NCI-H2081 (cell line): Measurements from ENCODE around the gene UBR1.
"Not testable (repeated sequence)": the region's sequence is repeated elsewhere in the genome, so short reads cannot be mapped to it uniquely, and the experiment has no call there.

Experiments
- DNase-seq, 2 experiments: peaks; one replicate each; lab custom pipeline; 2025; lab: John Stamatoyannopoulos, UW

The UBR1 gene

GRCh38 chr15:43056696-43057095, 49.1 kb downstream of the UBR1 start:
- DNase-seq = no peak

- no peak for DNase-seq
Observed at GRCh38 chr15:43052860-43053259, 53.0 kb downstream of the UBR1 start.

GRCh38 chr15:43048935-43049334, 56.9 kb downstream of the UBR1 start:
- no peak for DNase-seq

- no peak for DNase-seq
Observed at GRCh38 chr15:43046484-43046883, 59.4 kb downstream of the UBR1 start.

GRCh38 chr15:43042885-43043284, 63.0 kb downstream of the UBR1 start:
- no peak for DNase-seq

GRCh38 chr15:43041085-43041484, 64.8 kb downstream of the UBR1 start:
- not testable (repeated sequence) for DNase-seq

GRCh38 chr15:43035240-43035639, 70.6 kb downstream of the UBR1 start:
- not testable (repeated sequence) for DNase-seq

- no peak for DNase-seq
Observed at GRCh38 chr15:43029476-43029875, 76.4 kb downstream of the UBR1 start.

- no peak for DNase-seq
Observed at GRCh38 chr15:43025150-43025549, 80.7 kb downstream of the UBR1 start.

- DNase-seq = not testable (repeated sequence)
Observed at GRCh38 chr15:43014671-43015070, 91.2 kb downstream of the UBR1 start.

- DNase-seq = no peak
Observed at GRCh38 chr15:43009206-43009605, 96.6 kb downstream of the UBR1 start.

- no peak for DNase-seq
Observed at GRCh38 chr15:43008150-43008549, 97.7 kb downstream of the UBR1 start.

GRCh38 chr15:43007551-43007950, 98.3 kb downstream of the UBR1 start:
- no peak for DNase-seq

GRCh38 chr15:43006991-43007390, 98.8 kb downstream of the UBR1 start:
- no peak for DNase-seq

- not testable (repeated sequence) for DNase-seq
Observed at GRCh38 chr15:43004886-43005595, 100.8 kb downstream of the UBR1 start.

GRCh38 chr15:42999201-42999779, 106.5 kb downstream of the UBR1 start:
- no peak for DNase-seq

GRCh38 chr15:42996871-42997270, 109.0 kb downstream of the UBR1 start:
- no peak for DNase-seq

GRCh38 chr15:42994546-42994945, 111.3 kb downstream of the UBR1 start:
- DNase-seq = no peak

- DNase-seq = no peak
Observed at GRCh38 chr15:42992626-42993025, 113.2 kb downstream of the UBR1 start.

GRCh38 chr15:42986693-42987342, 119.0 kb downstream of the UBR1 start:
- DNase-seq = no peak

GRCh38 chr15:42984493-42985034, 121.3 kb downstream of the UBR1 start:
- no peak for DNase-seq

GRCh38 chr15:42979113-42979512, 126.7 kb downstream of the UBR1 start:
- not testable (repeated sequence) for DNase-seq
